HG03095 (cell line): ENCODE data around the gene MTG2.

Source experiments
- ATAC-seq: cut with Tn5 transposase; IDR thresholded peaks from one replicate; pipeline ENCODE4 v1.9.1; 2021; ENCODE audit warnings: moderate library complexity; ENCODE audit not compliant: unreplicated experiment

MTG2 gene

DNA sequence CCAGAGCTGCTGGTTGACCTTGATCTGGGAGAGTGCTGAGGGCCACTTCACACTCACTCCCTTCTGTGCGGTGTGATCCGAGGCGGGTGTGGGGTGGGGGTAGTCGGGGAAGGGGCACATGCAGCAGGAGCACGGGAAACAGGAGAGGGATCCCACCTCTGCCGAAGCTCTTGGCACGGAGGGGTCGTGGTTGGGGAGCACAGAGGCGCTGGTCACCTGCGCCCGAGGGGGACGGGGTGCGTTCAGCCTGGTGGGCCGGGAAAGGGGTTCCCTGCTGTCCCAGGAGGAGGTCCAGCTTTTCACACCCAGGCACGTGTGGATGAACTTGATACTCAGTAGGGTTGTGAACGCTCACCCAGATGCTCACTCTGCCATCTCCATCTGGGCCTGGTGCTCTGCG lies 22.0 kb upstream of the MTG2 start:
- no peak for ATAC-seq

GRCh38 chr20:62161347-62161746 lies 21.5 kb upstream of the MTG2 start:
- ATAC-seq: no peak

DNA sequence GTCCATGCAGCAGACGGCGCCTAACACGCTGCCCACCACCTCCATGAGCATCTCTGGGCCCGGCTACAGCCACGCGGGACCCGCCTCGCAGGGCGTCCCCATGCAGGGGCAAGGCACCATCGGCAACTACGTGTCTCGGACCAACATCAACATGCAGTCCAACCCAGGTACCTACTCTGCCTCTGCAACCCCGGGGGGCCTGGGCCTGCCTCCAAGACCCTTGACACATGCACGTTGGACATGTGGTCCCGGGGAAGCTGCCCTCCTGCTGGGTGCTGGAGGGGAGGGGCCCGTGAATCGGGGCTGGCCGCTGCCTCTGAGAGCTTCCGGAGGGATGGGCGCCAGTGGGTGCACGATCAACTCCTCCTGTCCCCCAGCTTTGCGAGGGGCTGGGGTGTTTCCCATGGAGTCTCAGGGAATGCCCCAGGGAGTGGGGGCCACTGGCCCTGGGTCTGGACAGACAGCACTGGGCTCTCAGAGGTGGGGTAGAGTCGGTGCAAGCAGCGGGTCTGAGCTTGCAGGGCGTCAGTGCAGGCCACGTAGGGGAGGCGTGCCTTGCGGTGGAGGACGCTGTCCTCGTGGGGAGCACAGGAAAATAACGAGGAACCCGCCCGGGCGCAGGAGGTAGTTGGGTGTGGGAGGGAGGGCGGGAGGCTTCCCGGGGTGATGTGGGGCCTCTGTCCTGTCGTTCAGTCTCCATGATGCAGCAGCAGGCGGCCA lies 19.9 kb upstream of the MTG2 start:
- no peak for ATAC-seq

DNA sequence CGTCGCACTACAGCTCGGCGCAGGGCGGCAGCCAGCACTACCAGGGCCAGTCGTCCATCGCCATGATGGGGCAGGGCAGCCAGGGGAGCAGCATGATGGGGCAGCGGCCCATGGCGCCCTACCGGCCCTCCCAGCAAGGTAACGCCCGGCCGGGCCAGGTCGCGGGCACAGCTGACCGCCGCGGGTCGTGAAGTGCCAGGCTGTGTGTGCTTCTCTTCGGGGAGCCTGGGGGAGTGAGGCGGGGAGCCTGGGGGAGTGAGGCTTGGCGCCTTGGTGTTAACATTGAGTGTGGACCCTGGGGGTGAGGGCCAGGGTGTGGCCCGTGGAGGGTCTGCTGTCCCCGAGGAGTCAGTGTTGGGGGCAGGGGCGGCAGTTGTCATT lies 19.4 kb upstream of the MTG2 start:
- no peak for ATAC-seq

GRCh38 chr20:62163986-62164762 lies 18.7 kb upstream of the MTG2 start:
- ATAC-seq: no peak

DNA sequence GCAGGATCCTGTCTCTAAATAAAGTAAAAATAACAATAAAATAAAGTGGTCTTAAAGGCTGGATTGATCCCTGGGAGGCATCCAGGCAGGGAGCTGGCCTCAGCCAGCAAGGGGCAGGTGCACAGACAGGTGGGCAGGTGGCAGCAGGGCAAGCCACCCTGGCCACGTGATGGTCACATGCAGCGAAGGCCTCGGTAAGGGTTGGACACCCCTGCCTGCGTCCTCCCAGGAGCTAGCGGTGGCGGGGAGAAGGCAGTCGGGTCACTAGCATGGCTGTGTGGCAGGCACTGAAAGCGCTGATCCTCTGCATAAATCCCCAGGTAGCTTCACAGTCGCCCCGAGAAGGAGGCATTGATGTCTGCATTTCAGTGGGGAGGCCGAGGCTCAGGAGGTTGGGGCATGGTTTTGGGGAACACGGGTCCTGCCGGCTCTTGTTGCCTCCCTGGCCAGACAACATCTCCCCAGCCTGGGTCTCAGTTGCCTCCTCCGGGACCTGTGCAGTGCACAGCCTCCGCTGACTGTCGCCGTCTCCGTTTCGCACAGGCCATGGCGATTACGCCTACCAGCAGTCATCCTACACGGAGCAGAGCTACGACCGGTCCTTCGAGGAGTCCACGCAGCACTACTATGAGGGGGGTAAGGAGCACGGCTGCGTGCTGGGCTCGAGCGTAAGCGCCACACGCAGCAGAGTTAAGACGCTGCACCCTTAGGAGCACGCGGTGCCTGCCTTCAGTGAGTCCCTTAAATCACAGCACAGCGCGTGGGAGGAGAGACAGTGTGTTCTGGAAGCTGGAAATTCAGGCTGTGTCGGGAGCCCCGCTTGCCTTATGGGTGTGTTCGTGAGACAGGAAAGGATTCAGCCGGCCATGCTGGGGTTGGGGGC lies 17.7 kb upstream of the MTG2 start:
- ATAC-seq: no peak

DNA sequence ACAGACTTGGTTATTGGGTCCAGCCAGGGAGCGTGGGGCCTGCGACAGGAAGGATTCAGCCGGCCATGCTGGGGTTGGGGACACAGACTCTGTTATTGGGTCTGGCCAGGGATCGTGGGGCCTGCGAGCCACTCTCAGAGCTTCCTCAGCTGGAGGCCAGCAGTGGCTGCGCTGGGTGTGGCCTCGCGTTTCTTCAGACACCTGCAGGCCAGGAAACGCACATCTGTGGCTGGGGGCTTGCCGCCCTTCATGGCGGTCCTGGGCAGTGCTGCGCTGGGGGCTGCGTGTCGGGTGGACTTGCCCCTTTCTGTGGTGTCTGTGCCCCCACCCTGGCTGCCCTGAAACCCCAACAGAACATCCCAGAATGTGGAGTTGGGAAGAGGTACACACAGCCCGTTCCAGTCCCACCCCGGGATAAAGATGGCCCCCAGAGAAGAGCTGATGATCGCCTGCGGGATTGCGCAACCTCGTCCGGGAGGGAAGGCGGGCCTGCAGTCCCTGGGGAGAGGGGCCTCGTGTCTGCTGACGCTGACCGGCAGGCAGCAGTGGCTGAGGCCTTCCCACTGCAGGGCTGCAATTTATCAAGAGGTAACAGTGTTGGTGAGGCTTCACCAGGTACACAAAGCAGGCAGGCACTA lies 16.9 kb upstream of the MTG2 start:
- ATAC-seq: no peak

DNA sequence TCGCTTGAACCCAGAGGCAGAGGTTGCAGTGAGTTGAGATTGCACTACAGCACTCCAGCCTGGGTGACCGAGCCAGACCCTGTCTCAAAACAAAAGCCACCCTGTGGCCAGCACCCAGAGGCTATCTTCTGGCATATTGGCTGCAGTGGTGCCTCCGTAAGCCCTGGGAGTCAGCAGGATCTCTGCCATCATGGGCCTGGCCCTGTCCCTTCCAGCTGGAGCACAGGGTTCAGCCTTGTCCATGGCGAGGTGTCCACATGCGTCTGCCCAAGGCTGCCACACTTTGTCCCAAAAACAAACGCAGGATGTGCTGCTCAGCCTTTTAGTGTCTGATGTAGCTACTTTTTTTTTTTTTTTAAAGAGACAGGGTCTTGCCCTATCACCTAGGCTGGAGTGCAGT lies 15.4 kb upstream of the MTG2 start:
- ATAC-seq: no peak

GRCh38 chr20:62168061-62168460 lies 14.8 kb upstream of the MTG2 start:
- no peak for ATAC-seq

- no peak for ATAC-seq
Observed at GRCh38 chr20:62168890-62169435, 13.9 kb upstream of the MTG2 start.

DNA sequence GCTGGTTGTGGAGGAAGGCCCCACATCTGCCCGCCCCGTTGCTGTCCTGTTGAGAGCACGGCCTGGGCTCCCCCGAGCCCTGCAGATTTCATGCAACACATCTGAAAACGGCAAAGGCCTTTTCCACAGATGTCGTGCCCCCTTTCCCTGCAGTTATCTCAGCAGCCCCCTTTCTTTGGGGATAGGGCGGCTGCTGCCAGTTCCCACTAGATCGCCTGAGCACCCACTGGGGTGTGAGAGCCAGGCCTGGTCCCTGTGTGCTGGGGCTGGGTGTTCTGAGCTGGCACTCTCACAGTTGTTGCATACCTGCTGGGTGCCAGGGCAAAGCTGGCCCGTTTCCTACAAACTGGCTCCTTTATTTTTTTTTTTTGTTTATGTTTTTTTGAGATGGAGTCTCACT lies 12.3 kb upstream of the MTG2 start:
- no peak for ATAC-seq

- no peak for ATAC-seq
Observed at GRCh38 chr20:62171245-62171644, 11.6 kb upstream of the MTG2 start.

DNA sequence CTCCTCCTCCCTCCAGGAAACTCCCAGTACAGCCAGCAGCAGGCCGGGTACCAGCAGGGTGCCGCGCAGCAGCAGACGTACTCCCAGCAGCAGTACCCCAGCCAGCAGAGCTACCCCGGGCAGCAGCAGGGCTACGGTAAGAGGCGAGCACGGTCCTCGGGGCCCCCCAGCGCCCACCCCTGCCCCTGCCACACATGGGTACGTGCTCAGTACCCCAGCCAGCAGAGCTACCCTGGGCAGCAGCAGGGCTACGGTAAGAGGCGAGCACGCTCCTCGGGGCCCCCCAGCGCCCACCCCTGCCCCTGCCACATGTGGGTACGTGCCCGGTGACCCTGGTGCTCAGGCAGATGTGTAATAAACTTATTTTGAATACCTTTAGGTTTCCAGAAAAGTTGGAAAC lies 10.2 kb upstream of the MTG2 start:
- ATAC-seq: no peak

GRCh38 chr20:62174021-62174804 lies 8.6 kb upstream of the MTG2 start:
- no peak for ATAC-seq

GRCh38 chr20:62174870-62175624 lies 7.8 kb upstream of the MTG2 start:
- ATAC-seq: no peak

GRCh38 chr20:62175711-62176110 lies 7.1 kb upstream of the MTG2 start:
- no peak for ATAC-seq

DNA sequence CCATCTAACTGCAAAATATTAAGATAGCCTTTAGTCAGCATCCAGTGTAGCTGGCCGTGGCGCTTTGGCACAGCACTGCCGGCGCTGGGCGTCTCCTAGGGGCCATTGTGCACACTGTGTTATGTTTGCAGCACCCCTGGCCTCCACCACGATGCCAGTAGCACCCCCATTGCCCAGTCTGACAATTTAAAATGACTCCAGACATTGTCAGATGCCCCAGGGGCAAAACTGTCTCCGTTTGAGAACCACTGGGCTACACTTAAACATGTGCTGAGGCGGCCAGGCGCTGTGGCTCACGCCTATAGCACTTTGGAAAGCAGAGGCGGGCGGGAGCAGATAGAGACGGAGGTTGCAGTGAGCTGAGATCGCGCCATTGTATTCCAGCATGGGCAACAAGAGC lies 6.0 kb upstream of the MTG2 start:
- ATAC-seq: no peak

DNA sequence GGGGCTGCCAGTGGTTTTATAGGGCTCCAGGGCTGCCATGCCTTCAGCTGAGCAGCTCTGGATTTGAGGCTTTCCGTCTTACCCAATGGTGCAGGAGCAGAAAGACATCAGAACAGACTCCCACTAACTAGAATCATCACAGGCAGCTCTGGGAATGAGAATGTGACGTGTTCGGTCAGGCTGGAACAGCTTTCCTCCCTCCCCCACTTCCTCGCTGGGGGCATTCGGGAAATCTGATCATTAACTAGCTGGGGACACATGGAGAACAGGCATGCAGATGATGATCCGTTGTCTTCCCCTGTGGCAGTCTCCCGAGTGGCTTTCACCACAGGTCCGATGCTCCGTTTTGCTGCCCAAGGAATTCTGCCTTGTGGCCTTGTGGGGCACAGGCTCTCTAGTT lies 5.5 kb upstream of the MTG2 start:
- no peak for ATAC-seq
